ENCODE data around the gene RHD.

GRCh38 chr1:25341746-25342145, 69.4 kb downstream of the RHD start:
- no peak for TF ChIP-seq CTCF (IDR thresholded peaks at IDR 0.05)
- no peak for TF ChIP-seq POLR2A (IDR thresholded peaks at IDR 0.05)
